Parietal lobe (tissue), 1 donor: ENCODE measurements around the gene CALM1. TPM values are rescaled to one million over a fixed set of nuclear protein-coding genes. Genes with fewer than 3 reads are reported as not detected.

ENCODE experiments used
- total RNA-seq: library from RNA; depleted of rRNA; stranded (reverse); fragments of >200 nt; gene quantifications from one replicate; pipeline ENCODE4 v1.2.3, GENCODE V29; 2014

CALM1 gene
- 974 TPM for total RNA-seq

GRCh38 chr14:90396341-90397339 lies at the start of gene CALM1:
Gene CALM1, plus strand, starts transcription at chr14:90397029. Its CDS starts 202 bp downstream, at chr14:90397231.

Other genes starting within 250 kb of the CALM1 start
- 52.9 TPM for gene PSMC1, start 140.5 kb upstream of the CALM1 start, total RNA-seq
- 35.4 TPM for gene NRDE2, start 65.1 kb upstream of the CALM1 start, total RNA-seq